H9 (cell line): ENCODE results near the gene CHMP1A. TPM values are rescaled to one million over a fixed set of nuclear protein-coding genes. Genes with fewer than 3 reads are reported as not detected.

ENCODE experiments used
- DNase-seq: peaks from one replicate; pipeline ENCODE4 v3.0.0-alpha.2; 2017
- H2AFZ ChIP-seq: one replicate; pipeline ENCODE4 v1.6.1; 2013; ENCODE audit warnings: mild to moderate bottlenecking, low read length, control low read depth, moderate library complexity
- H2AK5ac ChIP-seq: 2 replicates; pipeline ENCODE4 v1.6.1; 2013; ENCODE audit warnings: low read length, control low read depth, mixed read lengths; ENCODE audit not compliant: insufficient read length
- H2BK120ac ChIP-seq: one replicate; pipeline ENCODE4 v1.6.1; 2013; ENCODE audit warnings: low read depth, mild to moderate bottlenecking, low read length, control low read depth, inconsistent platforms; ENCODE audit not compliant: poor library complexity, severe bottlenecking
- H2BK12ac ChIP-seq: 2 replicates; pipeline ENCODE4 v1.6.1; 2013; ENCODE audit warnings: low read length, control low read depth, mixed read lengths, low read depth; ENCODE audit not compliant: insufficient read length
- H2BK15ac ChIP-seq: 2 replicates; pipeline ENCODE4 v1.6.1; 2013; ENCODE audit warnings: low read depth, low read length, control low read depth
- H2BK20ac ChIP-seq: one replicate; pipeline ENCODE4 v1.6.1; 2013; ENCODE audit warnings: low read depth, mild to moderate bottlenecking, low read length, control low read depth, inconsistent platforms; ENCODE audit not compliant: poor library complexity, severe bottlenecking
- H2BK5ac ChIP-seq: 2 replicates; pipeline ENCODE4 v1.6.1; 2013; ENCODE audit warnings: low read length, control low read depth, mixed read lengths; ENCODE audit not compliant: insufficient read length
- H3K14ac ChIP-seq: 2 replicates; pipeline ENCODE4 v1.6.1; 2013; ENCODE audit warnings: low read length, control low read depth; ENCODE audit not compliant: insufficient read depth
- H3K18ac ChIP-seq: 2 replicates; pipeline ENCODE4 v1.6.1; 2013; ENCODE audit warnings: low read depth, mild to moderate bottlenecking, mixed read lengths, low read length, control low read depth; ENCODE audit not compliant: insufficient read length
- H3K23ac ChIP-seq: 2 replicates; pipeline ENCODE4 v1.6.1; 2013; ENCODE audit warnings: low read length, control low read depth, mixed read lengths, low read depth; ENCODE audit not compliant: insufficient read length
- H3K23me2 ChIP-seq: 2 replicates; pipeline ENCODE4 v1.6.1; 2013; ENCODE audit warnings: low read depth, mild to moderate bottlenecking, mixed read lengths, low read length, control low read depth; ENCODE audit not compliant: insufficient read length, poor library complexity, severe bottlenecking
- H3K27ac ChIP-seq: 2 replicates; pipeline ENCODE4 v1.5.1; 2013; ENCODE audit warnings: low read length, control low read depth, mixed read lengths, low read depth; ENCODE audit not compliant: insufficient read length
- H3K27me3 ChIP-seq: 2 replicates; pipeline ENCODE4 v1.6.1; 2013; ENCODE audit warnings: low read length, control low read depth, inconsistent platforms; ENCODE audit not compliant: insufficient read depth
- H3K4ac ChIP-seq: 2 replicates; pipeline ENCODE4 v1.6.1; 2013; ENCODE audit warnings: low read depth, mild to moderate bottlenecking, control low read depth, inconsistent platforms, low read length, moderate library complexity
- H3K4me1 ChIP-seq: 2 replicates; pipeline ENCODE4 v1.6.1; 2013; ENCODE audit warnings: low read length, control low read depth, inconsistent platforms; ENCODE audit not compliant: insufficient read depth
- H3K4me2 ChIP-seq: 2 replicates; pipeline ENCODE4 v1.6.1; 2013; ENCODE audit warnings: low read length, control low read depth, mixed read lengths; ENCODE audit not compliant: insufficient read length, insufficient read depth
- H3K56ac ChIP-seq: 2 replicates; pipeline ENCODE4 v1.6.1; 2013; ENCODE audit warnings: low read depth, mild to moderate bottlenecking, mixed read lengths, low read length, control low read depth; ENCODE audit not compliant: insufficient read length
- H3K79me1 ChIP-seq: 2 replicates; pipeline ENCODE4 v1.6.1; 2013; ENCODE audit warnings: low read depth, mild to moderate bottlenecking, moderate library complexity, low read length, control low read depth, inconsistent platforms; ENCODE audit not compliant: insufficient read depth, poor library complexity, severe bottlenecking
- H3K79me2 ChIP-seq: 2 replicates; pipeline ENCODE4 v1.6.1; 2013; ENCODE audit warnings: low read length, control low read depth, inconsistent platforms; ENCODE audit not compliant: insufficient read depth
- H3K9ac ChIP-seq: 2 replicates; pipeline ENCODE4 v1.6.1; 2013; ENCODE audit warnings: low read length, control low read depth, mixed read lengths; ENCODE audit not compliant: insufficient read length; ENCODE audit errors: extremely low read depth
- H3K9me3 ChIP-seq: one replicate; pipeline ENCODE4 v1.6.1; 2013; ENCODE audit warnings: low read depth, low read length, inconsistent platforms; ENCODE audit not compliant: control insufficient read depth
- H3T11ph ChIP-seq: one replicate; pipeline ENCODE4 v1.6.1; 2013; ENCODE audit warnings: mild to moderate bottlenecking, low read length, control low read depth, inconsistent platforms
- H4K20me1 ChIP-seq: one replicate; pipeline ENCODE4 v1.6.1; 2013; ENCODE audit not compliant: control insufficient read depth, insufficient read length, insufficient read depth
- H4K5ac ChIP-seq: 2 replicates; pipeline ENCODE4 v1.6.1; 2013; ENCODE audit warnings: low read depth, mild to moderate bottlenecking, mixed read lengths, low read length, control low read depth; ENCODE audit not compliant: insufficient read length
- H4K8ac ChIP-seq: replicated peaks from 2 replicates; pipeline ENCODE4 v1.6.1; 2013; ENCODE audit warnings: low read length, control low read depth, mixed read lengths, low read depth; ENCODE audit not compliant: insufficient read length
- H4K91ac ChIP-seq: 2 replicates; pipeline ENCODE4 v1.6.1; 2013; ENCODE audit warnings: low read depth, mild to moderate bottlenecking, moderate library complexity, mixed read lengths, low read length, control low read depth; ENCODE audit not compliant: insufficient read length
- H3K27ac Mint-ChIP-seq, 3 experiments: 2 replicates in 2 of 3; 3 replicates in 1 of 3; pipeline ENCODE4 v1.8.0; 2020 to 2021; ENCODE audit warnings: mixed read lengths in 3 of 3, mild to moderate bottlenecking in 1 of 3, moderate library complexity in 1 of 3
- H3K27me3 Mint-ChIP-seq: 2 replicates; pipeline ENCODE4 v1.8.0; 2021; ENCODE audit warnings: low read depth, mild to moderate bottlenecking, moderate library complexity, mixed read lengths
- H3K36me3 Mint-ChIP-seq, 3 experiments: 2 replicates in 2 of 3; 3 replicates in 1 of 3; pipeline ENCODE4 v1.8.0; 2020 to 2021; ENCODE audit warnings: low read depth in 3 of 3, mixed read lengths in 3 of 3; ENCODE audit not compliant: insufficient read depth in 1 of 3
- H3K4me1 Mint-ChIP-seq, 2 experiments: 2 replicates each; pipeline ENCODE4 v1.8.0; 2020; ENCODE audit warnings: mixed read lengths in 2 of 2
- H3K4me3 Mint-ChIP-seq, 2 experiments: 2 replicates in 1 of 2; 3 replicates in 1 of 2; pipeline ENCODE4 v1.8.0; 2020 to 2021; ENCODE audit warnings: mild to moderate bottlenecking in 2 of 2, mixed read lengths in 2 of 2, moderate library complexity in 1 of 2
- H3K9me3 Mint-ChIP-seq, 2 experiments: 2 replicates in 1 of 2; 3 replicates in 1 of 2; pipeline ENCODE4 v1.8.0; 2020; ENCODE audit warnings: mild to moderate bottlenecking in 2 of 2, mixed read lengths in 2 of 2, moderate library complexity in 1 of 2
- CTCF ChIP-seq: fragments of 200-600 bp; sonication (generic); conservative IDR thresholded peaks from 3 replicates; pipeline ENCODE4 v1.8.0; 2021; ENCODE audit warnings: antibody characterized with exemption, mild to moderate bottlenecking
- WGBS: extraction: QIAGEN DNeasy Blood & Tissue Kit; methylation state at CpG from one replicate; pipeline ENCODE4 v1.1.7; 2013; ENCODE audit warnings: missing lambda C conversion rate, low lambda C conversion rate, mixed read lengths; ENCODE audit not compliant: insufficient read length; ENCODE audit errors: extremely low coverage; 5-methylcytosine and 5-hydroxymethylcytosine counted together
- total RNA-seq: library from RNA; stranded (reverse); gene quantifications from 2 replicates; pipeline ENCODE4 v1.2.1, GENCODE V29; 2021

Gene CHMP1A
- total RNA-seq, 1 experiment from 2014 or later, result 89.6 TPM

GRCh38 chr16:89687092-89687940 lies 29.8 kb upstream of the CHMP1A start:
- Histone ChIP-seq H2AK5ac (no peak overlapping the region), H3T11ph (no peak overlapping the region), H4K5ac (no peak overlapping the region), H2BK15ac (no peak overlapping the region), H3K27me3 (no peaks in the 10 kb centered on the region), H2BK20ac (no peak overlapping the region), H3K23me2 (peaks cover 8% of the 10 kb centered on the region), H2BK12ac (no peak overlapping the region), H3K56ac (no peak overlapping the region), H4K91ac (no peak overlapping the region), H3K23ac (no peak overlapping the region), H2BK120ac (no peak overlapping the region), H3K79me1 (no peaks in the 10 kb centered on the region), H3K14ac (peak overlapping the region; percentile 84; the same call in 1 of the 2 replicates), H3K27ac (no peak overlapping the region), H3K4me1 (no peaks in the 10 kb centered on the region), H4K20me1 (no peaks in the 10 kb centered on the region), H2AFZ (no peak overlapping the region), H3K18ac (no peak overlapping the region), H2BK5ac (no peak overlapping the region), H3K79me2 (no peaks in the 10 kb centered on the region), H3K9me3 (peaks cover 14% of the 10 kb centered on the region), H3K9ac (peak overlapping the region; percentile 69), H3K4ac (no peak overlapping the region), H3K4me2 (peak overlapping the region; percentile 59), H4K8ac (no peak overlapping the region)
- peaks cover 6 to 7% of the 10 kb centered on the region in 2 experiments for H3K4me1 Mint-ChIP-seq
- peak overlapping the region in 2 of 3 experiments; percentile 62 to 85; a peak in 5 of 7 replicates for H3K27ac Mint-ChIP-seq
- H3K9me3 Mint-ChIP-seq, result peaks cover 33 to 37% of the 10 kb centered on the region in 2 experiments
- H3K27me3 Mint-ChIP-seq, result peaks cover 3% of the 10 kb centered on the region
- H3K4me3 Mint-ChIP-seq, result peak overlapping the region; percentile 83 to 87
- no CpG with 5 or more reads among the region's 42 CpGs for WGBS
- DNase-seq, result no peak
- no peak for TF ChIP-seq CTCF
- H3K36me3 Mint-ChIP-seq, result peaks cover 58 to 76% (median 65%) of the 10 kb centered on the region in 3 experiments
